ENCODE results near the gene YWHAG. TPM values are rescaled to one million over a fixed set of nuclear protein-coding genes. Genes with fewer than 3 reads are reported as not detected.

The YWHAG gene
- total and polyA plus RNA-seq, 9 of the 15 experiments (the other 6 are each of a cell fraction or from before 2014, with no cell fraction given), result 30.4 to 246 (median 94.5) TPM

GRCh38 chr7:76302347-76303201 is 56.2 kb downstream of the YWHAG start, which contains the start of gene HSPB1 (continued):
- TF ChIP-seq ARID2 (IDR thresholded peaks at IDR 0.05) (no peak), SIX5 (IDR thresholded peaks at IDR 0.05; ENCODE audit: borderline replicate concordance in 1 of 2, insufficient read depth in 1 of 2, low read depth in 1 of 2, low read length in 2 of 2) (no peak), ZNF57 (CRISPR knock-in tag; IDR thresholded peaks at IDR 0.05) (no peak), FOXM1 (IDR thresholded peaks at IDR 0.05; ENCODE audit: low read depth) (peak; percentile 30; the same call in 1 of the 2 replicates), FOXM1 (CRISPR knock-in tag; IDR thresholded peaks at IDR 0.05; ENCODE audit: low read depth) (peak; percentile 12; the same call in 1 of the 2 replicates), ZNF143 (CRISPR knock-in tag; IDR thresholded peaks at IDR 0.05) (no peak), ERF (CRISPR knock-in tag; IDR thresholded peaks at IDR 0.05) (peak; percentile 73; the same call in 1 of the 2 replicates), HOMEZ (CRISPR knock-in tag; IDR thresholded peaks at IDR 0.05) (peak; percentile 85; the same call in 1 of the 2 replicates), PRPF4 (IDR thresholded peaks at IDR 0.05; ENCODE audit: insufficient read depth, low read depth, low read length, poor library complexity, severe bottlenecking) (peak; percentile 73), HNRNPL (IDR thresholded peaks at IDR 0.05; ENCODE audit: low read depth, low read length) (no peak), HDAC3 (IDR thresholded peaks at IDR 0.05; ENCODE audit: borderline replicate concordance, partially characterized antibody) (no peak), BDP1 (IDR thresholded peaks at IDR 0.05; ENCODE audit: insufficient read depth, insufficient read length) (no peak), ZNF445 (CRISPR knock-in tag; IDR thresholded peaks at IDR 0.05; ENCODE audit: low read depth) (no peak), GTF2A2 (tag; IDR thresholded peaks at IDR 0.05) (peak; percentile 54; the same call in 1 of the 2 replicates), CCNT2 (IDR thresholded peaks at IDR 0.05; ENCODE audit: borderline replicate concordance, extremely low read depth, insufficient read length, low read depth, low read length) (peak; percentile 83), HNRNPK (IDR thresholded peaks at IDR 0.05; ENCODE audit: low read depth, low read length, poor library complexity, severe bottlenecking) (no peak), RBBP5 (IDR thresholded peaks at IDR 0.05; ENCODE audit: borderline replicate concordance, insufficient read depth, low read length, poor library complexity, severe bottlenecking) (peak; percentile 72), GATAD2A (IDR thresholded peaks at IDR 0.05) (peak; percentile 82), NEUROD1 (IDR thresholded peaks at IDR 0.05; ENCODE audit: borderline replicate concordance, low read depth, low read length, partially characterized antibody) (no peak), NUFIP1 (IDR thresholded peaks at IDR 0.05; ENCODE audit: partially characterized antibody) (no peak), MXI1 (IDR thresholded peaks at IDR 0.05; ENCODE audit: low read depth, low read length) (no peak)
- TF ChIP-seq, protein P1, sequence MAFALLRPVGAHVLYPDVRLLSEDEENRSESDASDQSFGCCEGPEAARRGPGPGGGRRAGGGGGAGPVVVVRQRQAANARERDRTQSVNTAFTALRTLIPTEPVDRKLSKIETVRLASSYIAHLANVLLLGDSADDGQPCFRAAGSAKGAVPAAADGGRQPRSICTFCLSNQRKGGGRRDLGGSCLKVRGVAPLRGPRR (CRISPR knock-in tag; IDR thresholded peaks at IDR 0.05), result no peak; the same call in 1 of the 2 replicates
- TF ChIP-seq, protein P2, sequence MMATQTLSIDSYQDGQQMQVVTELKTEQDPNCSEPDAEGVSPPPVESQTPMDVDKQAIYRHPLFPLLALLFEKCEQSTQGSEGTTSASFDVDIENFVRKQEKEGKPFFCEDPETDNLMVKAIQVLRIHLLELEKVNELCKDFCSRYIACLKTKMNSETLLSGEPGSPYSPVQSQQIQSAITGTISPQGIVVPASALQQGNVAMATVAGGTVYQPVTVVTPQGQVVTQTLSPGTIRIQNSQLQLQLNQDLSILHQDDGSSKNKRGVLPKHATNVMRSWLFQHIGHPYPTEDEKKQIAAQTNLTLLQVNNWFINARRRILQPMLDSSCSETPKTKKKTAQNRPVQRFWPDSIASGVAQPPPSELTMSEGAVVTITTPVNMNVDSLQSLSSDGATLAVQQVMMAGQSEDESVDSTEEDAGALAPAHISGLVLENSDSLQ (IDR thresholded peaks at IDR 0.05), result no peak
